Activated naive CD4-positive, alpha-beta T cell treated with anti-CD3 and anti-CD28 coated beads for 36 hours (primary cell): Measurements from ENCODE around the gene LRP8. TPM values are rescaled to one million over a fixed set of nuclear protein-coding genes. Genes with fewer than 3 reads are reported as not detected.

ENCODE experiments used
- CTCF ChIA-PET: fragments of 350-600 bp; sonication (Branson Sonifier 250); formaldehyde crosslinking; loops from one replicate; lab custom pipeline; 2021; ENCODE audit warnings: antibody characterized with exemption; lab: Charles Lee
- DNase-seq: peaks from one replicate; pipeline ENCODE4 v3.0.0-alpha.2; 2020
- H3K27ac Mint-ChIP-seq: one replicate; pipeline ENCODE4 v1.8.0; 2021; ENCODE audit warnings: mild to moderate bottlenecking, mixed read lengths
- H3K27me3 Mint-ChIP-seq: one replicate; pipeline ENCODE4 v1.8.0; 2021; ENCODE audit warnings: low read depth, mixed read lengths
- H3K36me3 Mint-ChIP-seq: one replicate; pipeline ENCODE4 v1.8.0; 2021; ENCODE audit warnings: low read depth, mixed read lengths
- H3K4me1 Mint-ChIP-seq: one replicate; pipeline ENCODE4 v1.8.0; 2021; ENCODE audit warnings: low read depth, mixed read lengths
- H3K4me3 Mint-ChIP-seq: one replicate; pipeline ENCODE4 v1.8.0; 2021; ENCODE audit warnings: mild to moderate bottlenecking, moderate library complexity, mixed read lengths
- H3K9me3 Mint-ChIP-seq: one replicate; pipeline ENCODE4 v1.8.0; 2021; ENCODE audit warnings: mixed read lengths
- intact Hi-C: fragments of 100-400 bp; cut with micrococcal nuclease; formaldehyde crosslinking; loops from one replicate; pipeline ENCODE4 v1.15.1; 2023
- total RNA-seq, 2 experiments: library from RNA; stranded (reverse); gene quantifications; one replicate each; pipeline ENCODE4 v1.2.3, GENCODE V29; 2021

Gene LRP8
- total RNA-seq, 2 experiments from 2014 or later = 27.7 to 32.9 TPM

GRCh38 chr1:53332833-53333232 lies 5.0 kb upstream of the LRP8 start:
- CTCF ChIA-PET = no interaction called here
- H3K4me1 Mint-ChIP-seq = peaks cover 6% of the 10 kb centered on the region
- no peak overlapping the region for H3K4me3 Mint-ChIP-seq
- H3K36me3 Mint-ChIP-seq = no peaks in the 10 kb centered on the region
- DNase-seq = no peak
- no peaks in the 10 kb centered on the region for H3K9me3 Mint-ChIP-seq
- no peaks in the 10 kb centered on the region for H3K27me3 Mint-ChIP-seq
- intact Hi-C loops = no loop called here
- H3K27ac Mint-ChIP-seq = no peak overlapping the region

- H3K27me3 Mint-ChIP-seq = no peaks in the 10 kb centered on the region
- no peaks in the 10 kb centered on the region for H3K9me3 Mint-ChIP-seq
- H3K4me3 Mint-ChIP-seq = no peak overlapping the region
- CTCF ChIA-PET = interaction anchor here (1.0 kb wide), 1 partner anchor 53 kb away, joined by 4 read pairs; no protein-coding TSS in a partner anchor
- no peak for DNase-seq
- intact Hi-C loops = no loop called here
- H3K4me1 Mint-ChIP-seq = peaks cover 6% of the 10 kb centered on the region
- peaks cover 1% of the 10 kb centered on the region for H3K36me3 Mint-ChIP-seq
- peak overlapping the region; percentile 30 for H3K27ac Mint-ChIP-seq
Observed at GRCh38 chr1:53332186-53332564, 4.3 kb upstream of the LRP8 start.

- H3K27me3 Mint-ChIP-seq = no peaks in the 10 kb centered on the region
- peak overlapping the region; percentile 30 for H3K27ac Mint-ChIP-seq
- peaks cover 6% of the 10 kb centered on the region for H3K4me1 Mint-ChIP-seq
- no peak for DNase-seq
- H3K4me3 Mint-ChIP-seq = no peak overlapping the region
- CTCF ChIA-PET = interaction anchor here (1.0 to 1.1 kb wide), 2 partner anchors 53 to 62 kb away, joined by 3 to 4 read pairs; no protein-coding TSS in a partner anchor
- intact Hi-C loops = no loop called here
- peaks cover 4% of the 10 kb centered on the region for H3K36me3 Mint-ChIP-seq
- no peaks in the 10 kb centered on the region for H3K9me3 Mint-ChIP-seq
Observed at GRCh38 chr1:53331446-53332185, 3.7 kb upstream of the LRP8 start.

GRCh38 chr1:53330819-53331218 lies 2.9 kb upstream of the LRP8 start:
- peaks cover 6% of the 10 kb centered on the region for H3K36me3 Mint-ChIP-seq
- H3K4me1 Mint-ChIP-seq = peaks cover 8% of the 10 kb centered on the region
- H3K4me3 Mint-ChIP-seq = no peak overlapping the region
- no peaks in the 10 kb centered on the region for H3K27me3 Mint-ChIP-seq
- no peak for DNase-seq
- H3K27ac Mint-ChIP-seq = no peak overlapping the region
- CTCF ChIA-PET = interaction anchor here (1.1 kb wide), 1 partner anchor 62 kb away, joined by 3 read pairs; no protein-coding TSS in a partner anchor
- no peaks in the 10 kb centered on the region for H3K9me3 Mint-ChIP-seq
- intact Hi-C loops = no loop called here

GRCh38 chr1:53328541-53329499 lies 950 bp upstream of the LRP8 start:
- no peaks in the 10 kb centered on the region for H3K9me3 Mint-ChIP-seq
- CTCF ChIA-PET = no interaction called here
- intact Hi-C loops = loop anchor here (5.0 to 10.0 kb wide), 3 partner anchors 52 to 1386 kb away; partner anchors contain the start of gene TTC4
- peaks cover 12% of the 10 kb centered on the region for H3K4me1 Mint-ChIP-seq
- peak overlapping the region; percentile 94 for H3K4me3 Mint-ChIP-seq
- peaks cover 18% of the 10 kb centered on the region for H3K36me3 Mint-ChIP-seq
- DNase-seq = no peak
- H3K27me3 Mint-ChIP-seq = no peaks in the 10 kb centered on the region
- H3K27ac Mint-ChIP-seq = peak overlapping the region; percentile 86

GRCh38 chr1:53327182-53327913 lies 522 bp downstream of the LRP8 start:
- intact Hi-C loops = loop anchor here (2.0 to 10.0 kb wide), 6 partner anchors 41 to 1387 kb away; partner anchors contain the start of genes CC2D1B, ECHDC2 and TTC4
- CTCF ChIA-PET = interaction anchor here (1.9 kb wide), 1 partner anchor 66 kb away, joined by 9 read pairs; no protein-coding TSS in a partner anchor
- DNase-seq = peak; percentile 59

GRCh38 chr1:53326598-53327181 lies 1.2 kb downstream of the LRP8 start:
- Mint-ChIP-seq H3K9me3 (no peaks in the 10 kb centered on the region), H3K4me1 (peaks cover 18% of the 10 kb centered on the region), H3K27ac (peak overlapping the region; percentile 84), H3K4me3 (peak overlapping the region; percentile 95), H3K36me3 (peaks cover 27% of the 10 kb centered on the region), H3K27me3 (no peaks in the 10 kb centered on the region)
- intact Hi-C loops = loop anchor here (1.0 to 10.0 kb wide), 16 partner anchors 15 to 1388 kb away; partner anchors contain the start of genes CC2D1B, CPT2, CZIB and ECHDC2
- CTCF ChIA-PET = interaction anchor here (1.9 kb wide), 1 partner anchor 67 kb away, joined by 9 read pairs; no protein-coding TSS in a partner anchor
- DNase-seq = peak; percentile 62

More at GRCh38 chr1:53327182-53327913, 522 bp downstream of the LRP8 start:
- Mint-ChIP-seq H3K9me3 (no peaks in the 10 kb centered on the region), H3K27me3 (no peaks in the 10 kb centered on the region), H3K4me3 (peak overlapping the region; percentile 95), H3K27ac (peak overlapping the region; percentile 84), H3K4me1 (peaks cover 14% of the 10 kb centered on the region), H3K36me3 (peaks cover 23% of the 10 kb centered on the region)

- intact Hi-C loops = loop anchor here (1.0 to 10.0 kb wide), 16 partner anchors 15 to 1389 kb away; partner anchors contain the start of genes CC2D1B, CPT2, CZIB and ECHDC2
- Mint-ChIP-seq H3K36me3 (peaks cover 27% of the 10 kb centered on the region), H3K9me3 (no peaks in the 10 kb centered on the region), H3K27me3 (no peaks in the 10 kb centered on the region), H3K4me1 (peaks cover 18% of the 10 kb centered on the region), H3K27ac (peak overlapping the region; percentile 94), H3K4me3 (peak overlapping the region; percentile 95)
- CTCF ChIA-PET = interaction anchor here (1.9 kb wide), 1 partner anchor 67 kb away, joined by 9 read pairs; no protein-coding TSS in a partner anchor
- DNase-seq = peak; percentile 96
Observed at GRCh38 chr1:53326088-53326597, 1.7 kb downstream of the LRP8 start.

GRCh38 chr1:53325326-53326087 lies 2.4 kb downstream of the LRP8 start:
- intact Hi-C loops = loop anchor here (1.0 to 10.0 kb wide), 16 partner anchors 16 to 1389 kb away; partner anchors contain the start of genes CC2D1B, CPT2, CZIB and ECHDC2
- Mint-ChIP-seq H3K36me3 (peaks cover 30% of the 10 kb centered on the region), H3K4me3 (peak overlapping the region; percentile 95), H3K27ac (peak overlapping the region; percentile 94), H3K9me3 (no peaks in the 10 kb centered on the region), H3K4me1 (peaks cover 18% of the 10 kb centered on the region), H3K27me3 (no peaks in the 10 kb centered on the region)
- CTCF ChIA-PET = interaction anchor here (1.4 to 1.9 kb wide), 2 partner anchors 48 to 68 kb away, joined by 9 read pairs; no protein-coding TSS in a partner anchor
- DNase-seq = no peak

- peaks cover 18% of the 10 kb centered on the region for H3K4me1 Mint-ChIP-seq
Observed at GRCh38 chr1:53324728-53325297, 3.1 kb downstream of the LRP8 start.

More at GRCh38 chr1:53324728-53325297, 3.1 kb downstream of the LRP8 start:
- Mint-ChIP-seq H3K9me3 (no peaks in the 10 kb centered on the region), H3K27me3 (no peaks in the 10 kb centered on the region), H3K36me3 (peaks cover 30% of the 10 kb centered on the region), H3K4me3 (peak overlapping the region; percentile 26), H3K27ac (no peak overlapping the region)
- intact Hi-C loops = loop anchor here (5.0 to 10.0 kb wide), 3 partner anchors 48 to 1390 kb away; partner anchors contain the start of gene TTC4
- CTCF ChIA-PET = interaction anchor here (1.0 to 1.4 kb wide), 2 partner anchors 47 to 54 kb away, joined by 3 to 9 read pairs; no protein-coding TSS in a partner anchor
- no peak for DNase-seq
